KMS-11 (cell line): ENCODE measurements around the gene PSMB2.

Source experiments
- H2AFZ ChIP-seq: fragments of 200-600 bp; sonication (generic); 2 replicates; pipeline ENCODE4 v1.6.1; 2016; ENCODE audit warnings: antibody characterized with exemption, mixed run types, low read depth
- H3K27ac ChIP-seq: fragments of 200-600 bp; sonication (generic); 2 replicates; pipeline ENCODE4 v1.6.1; 2016; ENCODE audit warnings: mild to moderate bottlenecking, mixed run types
- H3K27me3 ChIP-seq: fragments of 200-600 bp; sonication (generic); 2 replicates; pipeline ENCODE4 v1.6.1; 2017; ENCODE audit warnings: mild to moderate bottlenecking, low read depth, mixed run types, moderate library complexity; ENCODE audit not compliant: insufficient read depth
- H3K36me3 ChIP-seq: fragments of 200-600 bp; sonication (generic); 2 replicates; pipeline ENCODE4 v1.6.1; 2017; ENCODE audit warnings: mild to moderate bottlenecking, mixed run types; ENCODE audit not compliant: insufficient read depth
- H3K4me1 ChIP-seq: fragments of 200-600 bp; sonication (generic); 2 replicates; pipeline ENCODE4 v1.6.1; 2016; ENCODE audit warnings: mild to moderate bottlenecking, low read depth, mixed run types; ENCODE audit not compliant: poor library complexity, severe bottlenecking
- H3K4me2 ChIP-seq: fragments of 200-600 bp; sonication (generic); 2 replicates; pipeline ENCODE4 v1.7.0; 2016; ENCODE audit warnings: mild to moderate bottlenecking, mixed run types
- H3K4me3 ChIP-seq: fragments of 200-600 bp; sonication (generic); IDR thresholded peaks from 2 replicates; pipeline ENCODE4 v1.6.1; 2017; ENCODE audit warnings: low read depth, low read length, mixed read lengths; ENCODE audit not compliant: insufficient read depth
- H3K79me2 ChIP-seq: fragments of 200-600 bp; sonication (generic); 2 replicates; pipeline ENCODE4 v1.6.1; 2016; ENCODE audit warnings: low read depth, mixed run types; ENCODE audit not compliant: insufficient read depth
- H3K9ac ChIP-seq: fragments of 200-600 bp; sonication (generic); 2 replicates; pipeline ENCODE4 v1.6.1; 2016; ENCODE audit warnings: mild to moderate bottlenecking, mixed run types
- H4K20me1 ChIP-seq: fragments of 200-600 bp; sonication (generic); 2 replicates; pipeline ENCODE4 v1.6.1; 2016; ENCODE audit warnings: mild to moderate bottlenecking, mixed run types; ENCODE audit not compliant: insufficient read depth
- CTCF ChIP-seq: fragments of 200-600 bp; sonication (generic); conservative IDR thresholded peaks from 2 replicates; pipeline ENCODE4 v1.6.1; 2017; ENCODE audit warnings: low read depth, mild to moderate bottlenecking, antibody characterized with exemption, low read length, moderate library complexity, mixed read lengths

Gene PSMB2

DNA sequence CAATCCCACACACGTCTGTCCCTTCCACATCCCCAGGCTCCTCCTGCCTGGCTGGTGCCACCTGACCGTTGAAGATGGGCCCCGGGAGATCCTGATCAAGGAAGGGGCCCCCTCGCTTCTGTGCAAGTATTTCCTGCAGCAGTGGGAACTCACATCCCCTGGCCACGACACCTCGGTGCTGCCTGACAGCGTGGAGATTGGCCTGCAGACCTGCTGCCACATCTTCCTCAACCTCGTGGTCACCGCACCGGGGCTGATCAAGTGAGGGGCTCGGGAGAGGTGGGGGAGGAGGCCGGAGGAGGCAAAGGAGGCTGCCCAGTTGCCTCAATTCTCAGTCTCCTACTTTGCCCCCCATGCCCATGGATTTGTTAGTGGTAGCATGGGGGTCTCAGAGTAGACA is 78.2 kb downstream of the PSMB2 start:
- no peak overlapping the region for H2AFZ ChIP-seq
- no peak overlapping the region for H3K27ac ChIP-seq
- no peaks in the 10 kb centered on the region for H3K27me3 ChIP-seq
- H3K79me2 ChIP-seq: peaks cover 6% of the 10 kb centered on the region; the same call in 1 of the 2 replicates
- no peak overlapping the region for H3K4me2 ChIP-seq
- peaks cover 10% of the 10 kb centered on the region for H3K4me1 ChIP-seq
- H3K4me3 ChIP-seq: no peak overlapping the region
- TF ChIP-seq CTCF: no peak
- H3K36me3 ChIP-seq: no peaks in the 10 kb centered on the region
- H3K9ac ChIP-seq: no peak overlapping the region
- no peaks in the 10 kb centered on the region for H4K20me1 ChIP-seq

GRCh38 chr1:35561972-35562680 is 79.2 kb downstream of the PSMB2 start:
- Histone ChIP-seq H3K36me3 (no peaks in the 10 kb centered on the region), H3K4me1 (peaks cover 10% of the 10 kb centered on the region), H3K79me2 (peaks cover 10% of the 10 kb centered on the region; the same call in 1 of the 2 replicates), H3K27ac (no peak overlapping the region), H3K9ac (no peak overlapping the region), H3K4me2 (no peak overlapping the region), H2AFZ (no peak overlapping the region), H3K4me3 (no peak overlapping the region), H4K20me1 (no peaks in the 10 kb centered on the region), H3K27me3 (no peaks in the 10 kb centered on the region)
- no peak for TF ChIP-seq CTCF

GRCh38 chr1:35561297-35561971 is 79.9 kb downstream of the PSMB2 start:
- no peaks in the 10 kb centered on the region for H3K27me3 ChIP-seq
- H3K79me2 ChIP-seq: peaks cover 14% of the 10 kb centered on the region; the same call in 1 of the 2 replicates
- no peaks in the 10 kb centered on the region for H4K20me1 ChIP-seq
- H2AFZ ChIP-seq: no peak overlapping the region
- no peak overlapping the region for H3K4me2 ChIP-seq
- H3K4me1 ChIP-seq: peaks cover 12% of the 10 kb centered on the region
- H3K9ac ChIP-seq: no peak overlapping the region
- H3K36me3 ChIP-seq: no peaks in the 10 kb centered on the region
- no peak for TF ChIP-seq CTCF
- H3K27ac ChIP-seq: no peak overlapping the region
- H3K4me3 ChIP-seq: no peak overlapping the region

DNA sequence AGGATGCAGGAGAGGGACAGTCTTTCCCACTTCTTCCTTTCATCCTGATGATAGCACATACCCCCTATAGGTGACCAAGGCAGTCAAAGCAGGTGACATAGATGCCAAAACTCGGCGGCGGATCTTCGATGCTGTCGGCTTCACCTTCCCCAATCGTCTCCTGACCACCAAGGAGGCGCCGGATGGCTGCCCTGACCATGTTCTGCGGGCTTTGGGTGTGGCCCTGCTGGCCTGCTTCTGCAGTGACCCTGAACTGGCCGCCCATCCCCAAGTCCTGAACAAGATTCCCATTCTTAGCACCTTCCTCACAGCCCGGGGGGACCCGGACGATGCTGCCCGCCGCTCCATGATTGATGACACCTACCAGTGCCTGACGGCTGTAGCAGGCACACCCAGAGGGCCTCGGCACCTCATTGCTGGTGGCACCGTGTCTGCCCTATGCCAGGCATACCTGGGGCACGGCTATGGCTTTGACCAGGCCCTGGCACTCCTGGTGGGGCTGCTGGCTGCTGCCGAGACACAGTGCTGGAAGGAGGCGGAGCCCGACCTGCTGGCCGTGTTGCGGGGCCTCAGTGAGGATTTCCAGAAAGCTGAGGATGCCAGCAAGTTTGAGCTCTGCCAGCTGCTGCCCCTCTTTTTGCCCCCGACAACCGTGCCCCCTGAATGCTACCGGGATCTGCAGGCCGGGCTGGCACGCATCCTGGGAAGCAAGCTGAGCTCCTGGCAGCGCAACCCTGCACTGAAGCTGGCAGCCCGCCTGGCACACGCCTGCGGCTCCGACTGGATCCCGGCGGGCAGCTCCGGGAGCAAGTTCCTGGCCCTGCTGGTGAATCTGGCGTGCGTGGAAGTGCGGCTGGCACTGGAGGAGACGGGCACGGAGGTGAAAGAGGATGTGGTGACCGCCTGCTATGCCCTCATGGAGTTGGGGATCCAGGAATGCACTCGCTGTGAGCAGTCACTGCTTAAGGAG is 80.8 kb downstream of the PSMB2 start:
- Histone ChIP-seq H4K20me1 (no peaks in the 10 kb centered on the region), H3K4me3 (no peak overlapping the region), H3K9ac (no peak overlapping the region), H3K27me3 (no peaks in the 10 kb centered on the region), H3K4me1 (peaks cover 18% of the 10 kb centered on the region), H2AFZ (no peak overlapping the region), H3K27ac (no peak overlapping the region), H3K36me3 (no peaks in the 10 kb centered on the region), H3K79me2 (peaks cover 23% of the 10 kb centered on the region; the same call in 1 of the 2 replicates), H3K4me2 (no peak overlapping the region)
- no peak for TF ChIP-seq CTCF
